HL-60/S4 treated with phorbol 12-myristate 13-acetate at 8.2 ng/mL for 4 days and 3 days (cell line): Measurements from ENCODE around the gene RPS6KC1.
"Not testable (repeated sequence)": the region's sequence is repeated elsewhere in the genome, so short reads cannot be mapped to it uniquely, and the experiment has no call there.

Source experiments
- in situ Hi-C: fragments of 300-500 bp; cut with MboI; formaldehyde crosslinking; loops from 2 replicates; pipeline ENCODE4 v1.15.0; 2022; ENCODE audit warnings: low sequenced_read_pairs

RPS6KC1 gene

GRCh38 chr1:213273546-213273945, 222.5 kb downstream of the RPS6KC1 start:
- in situ Hi-C loops: no loop called here

GRCh38 chr1:213274140-213274539, 223.1 kb downstream of the RPS6KC1 start:
- in situ Hi-C loops: no loop called here

- in situ Hi-C loops: no loop called here
These were observed 224.3 kb downstream of the RPS6KC1 start for GRCh38 chr1:213275293-213275692.

- in situ Hi-C loops: no loop called here
These were observed 225.2 kb downstream of the RPS6KC1 start for GRCh38 chr1:213276236-213276635.

- in situ Hi-C loops: no loop called here
These were observed 226.0 kb downstream of the RPS6KC1 start for GRCh38 chr1:213277036-213277435.

- in situ Hi-C loops: no loop called here
These were observed 228.4 kb downstream of the RPS6KC1 start for GRCh38 chr1:213279410-213279809.

GRCh38 chr1:213281640-213282301, 230.7 kb downstream of the RPS6KC1 start:
- in situ Hi-C loops: no loop called here

GRCh38 chr1:213284626-213285025, 233.6 kb downstream of the RPS6KC1 start:
- in situ Hi-C loops: no loop called here

GRCh38 chr1:213286235-213286634, 235.2 kb downstream of the RPS6KC1 start:
- in situ Hi-C loops: no loop called here

- in situ Hi-C loops: no loop called here
These were observed 236.9 kb downstream of the RPS6KC1 start for GRCh38 chr1:213287987-213288386.

- in situ Hi-C loops: no loop called here
These were observed 240.5 kb downstream of the RPS6KC1 start for GRCh38 chr1:213291526-213291925.

GRCh38 chr1:213292614-213293013, 241.6 kb downstream of the RPS6KC1 start:
- in situ Hi-C loops: no loop called here

- in situ Hi-C loops: no loop called here
These were observed 244.8 kb downstream of the RPS6KC1 start for GRCh38 chr1:213295860-213296259.

- in situ Hi-C loops: no loop called here
These were observed 245.5 kb downstream of the RPS6KC1 start for GRCh38 chr1:213296558-213296957.

GRCh38 chr1:213297021-213297420, 246.0 kb downstream of the RPS6KC1 start:
- in situ Hi-C loops: no loop called here

- in situ Hi-C loops: no loop called here
These were observed 249.4 kb downstream of the RPS6KC1 start for GRCh38 chr1:213300433-213300832.

- in situ Hi-C loops: not testable (repeated sequence)
These were observed 250.5 kb downstream of the RPS6KC1 start for GRCh38 chr1:213301524-213301923.

GRCh38 chr1:213303286-213303685, 252.2 kb downstream of the RPS6KC1 start:
- in situ Hi-C loops: no loop called here

GRCh38 chr1:213315571-213315970, 264.5 kb downstream of the RPS6KC1 start:
- in situ Hi-C loops: no loop called here

- in situ Hi-C loops: not testable (repeated sequence)
These were observed 267.4 kb downstream of the RPS6KC1 start for GRCh38 chr1:213318458-213318857.

- in situ Hi-C loops: no loop called here
These were observed 269.3 kb downstream of the RPS6KC1 start for GRCh38 chr1:213320191-213320870.
